Activated CD4-positive, alpha-beta T cell treated with anti-CD3 and anti-CD28 coated beads, Interleukin-2, amount 10 ng/mL, durations not matched to agents 7 days and 5 days (primary cell): Measurements from ENCODE around the gene CATSPER1. TPM values are rescaled to one million over a fixed set of nuclear protein-coding genes. Genes with fewer than 3 reads are reported as not detected.

Experiments
- CTCF ChIA-PET: fragments of 350-600 bp; sonication (Branson Sonifier 250); formaldehyde crosslinking; loops from one replicate; lab custom pipeline; 2021; ENCODE audit warnings: antibody characterized with exemption; lab: Charles Lee
- POLR2A ChIA-PET: fragments of 350-600 bp; sonication (Branson Sonifier 250); formaldehyde crosslinking; loops from one replicate; lab custom pipeline; 2021; ENCODE audit warnings: antibody characterized with exemption; lab: Charles Lee
- DNase-seq: peaks from one replicate; pipeline ENCODE4 v3.0.0-alpha.2; 2020
- H3K27ac Mint-ChIP-seq: one replicate; pipeline ENCODE4 v1.8.0; 2021; ENCODE audit warnings: mild to moderate bottlenecking, moderate library complexity, mixed read lengths
- H3K27me3 Mint-ChIP-seq: one replicate; pipeline ENCODE4 v1.8.0; 2021; ENCODE audit warnings: mixed read lengths
- H3K36me3 Mint-ChIP-seq: one replicate; pipeline ENCODE4 v1.8.0; 2021; ENCODE audit warnings: low read depth, mixed read lengths
- H3K4me1 Mint-ChIP-seq: one replicate; pipeline ENCODE4 v1.8.0; 2021; ENCODE audit warnings: mixed read lengths
- H3K4me3 Mint-ChIP-seq: one replicate; pipeline ENCODE4 v1.8.0; 2021; ENCODE audit warnings: mild to moderate bottlenecking, moderate library complexity, mixed read lengths
- H3K9me3 Mint-ChIP-seq: one replicate; pipeline ENCODE4 v1.8.0; 2021; ENCODE audit warnings: mixed read lengths
- total RNA-seq, 2 experiments: library from RNA; stranded (reverse); gene quantifications; one replicate each; pipeline ENCODE4 v1.2.3, GENCODE V29; 2021

The CATSPER1 gene
- total RNA-seq, 2 experiments from 2014 or later, result not detected

DNA sequence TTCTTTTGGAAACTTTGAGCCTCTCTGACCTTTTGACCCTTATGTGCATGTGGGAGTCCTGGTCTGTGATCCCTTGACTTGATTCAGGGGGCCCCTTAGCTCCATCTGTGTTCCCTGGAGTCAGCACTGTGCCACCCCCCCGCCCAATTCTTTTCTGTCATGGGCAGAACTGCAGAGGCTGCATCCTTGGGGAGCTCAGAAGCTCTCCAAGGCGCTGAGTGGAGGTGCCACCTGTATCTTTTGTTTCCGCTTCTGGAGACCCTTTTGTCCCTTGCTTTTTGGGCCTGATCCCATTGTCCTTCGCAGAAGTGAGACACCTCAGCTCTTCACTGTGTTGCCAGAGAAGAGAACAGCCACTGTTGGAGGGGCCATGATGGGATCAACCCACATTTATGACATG, 41.4 kb upstream of the CATSPER1 start:
- peak overlapping the region; percentile 94 for H3K27ac Mint-ChIP-seq
- POLR2A ChIA-PET, result no interaction called here

DNA sequence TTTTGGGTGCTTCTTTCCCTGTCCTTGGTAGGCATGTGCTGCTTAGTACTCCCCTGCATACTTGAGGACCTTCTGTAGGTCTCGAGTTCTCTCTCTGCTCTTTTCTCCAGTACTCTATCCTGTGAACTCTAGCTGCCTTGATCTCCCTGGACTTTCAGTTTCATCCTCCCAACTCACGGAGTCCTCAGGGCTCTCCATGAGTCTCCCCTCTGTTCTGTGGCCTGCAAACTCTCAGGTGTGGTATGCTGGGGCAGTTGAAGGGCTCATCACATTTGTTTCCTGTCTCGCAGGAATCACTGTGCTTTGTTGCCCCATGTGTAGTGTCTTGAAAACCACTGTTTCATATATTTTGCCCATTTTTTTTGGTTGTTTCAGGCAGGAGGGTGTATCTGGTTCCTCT, 40.5 kb upstream of the CATSPER1 start:
- Mint-ChIP-seq H3K27ac (peak overlapping the region; percentile 72), H3K36me3 (peaks cover 70% of the 10 kb centered on the region)

More for the DNA sequence above, 41.4 kb upstream of the CATSPER1 start:
- Mint-ChIP-seq H3K4me3 (no peak overlapping the region), H3K4me1 (peaks cover 65% of the 10 kb centered on the region), H3K9me3 (peaks cover 2% of the 10 kb centered on the region), H3K27me3 (no peaks in the 10 kb centered on the region), H3K36me3 (peaks cover 75% of the 10 kb centered on the region)
- no peak for DNase-seq
- CTCF ChIA-PET, result interaction anchor here (0.9 to 6.6 kb wide), 10 partner anchors 8 to 177 kb away, joined by 3 to 66 read pairs (median 5); partner anchors contain the start of genes CCDC85B and SF3B2

DNA sequence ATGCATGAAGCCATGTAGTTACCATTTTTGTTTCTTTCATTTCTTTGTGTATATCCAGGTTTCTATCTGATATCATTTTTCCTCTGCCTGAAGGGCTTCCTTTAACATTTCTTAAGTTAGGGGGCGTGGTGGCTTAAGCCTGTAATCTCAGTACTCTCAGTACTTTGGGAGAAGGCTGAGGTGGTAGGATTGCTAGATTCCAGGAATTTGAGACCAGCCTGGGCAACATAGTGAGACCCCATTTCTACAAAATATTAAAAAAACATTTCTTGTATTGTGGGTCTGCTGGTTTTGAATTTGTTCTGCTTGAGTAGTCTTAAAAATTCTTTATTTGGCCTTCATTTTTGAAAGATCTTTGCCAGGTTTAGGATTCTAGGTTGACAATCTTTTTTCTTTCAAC, 38.3 kb upstream of the CATSPER1 start:
- peaks cover 59% of the 10 kb centered on the region for H3K4me1 Mint-ChIP-seq
- no peak overlapping the region for H3K27ac Mint-ChIP-seq
- no peak for DNase-seq
- no peaks in the 10 kb centered on the region for H3K27me3 Mint-ChIP-seq
- no peak overlapping the region for H3K4me3 Mint-ChIP-seq
- H3K9me3 Mint-ChIP-seq, result peaks cover 2% of the 10 kb centered on the region
- POLR2A ChIA-PET, result no interaction called here
- CTCF ChIA-PET, result interaction anchor here (0.7 to 1.7 kb wide), 3 partner anchors 12 to 177 kb away, joined by 3 read pairs; partner anchors contain the start of genes CCDC85B and SF3B2
- H3K36me3 Mint-ChIP-seq, result peaks cover 82% of the 10 kb centered on the region

More for the DNA sequence above, 40.5 kb upstream of the CATSPER1 start:
- H3K4me3 Mint-ChIP-seq, result no peak overlapping the region
- H3K9me3 Mint-ChIP-seq, result peaks cover 2% of the 10 kb centered on the region
- H3K4me1 Mint-ChIP-seq, result peaks cover 56% of the 10 kb centered on the region
- DNase-seq, result no peak
- ChIA-PET CTCF (interaction anchor here (1.1 to 3.7 kb wide), 3 partner anchors 13 to 69 kb away, joined by 3 to 26 read pairs (median 3); no protein-coding TSS in a partner anchor), POLR2A (no interaction called here)
- H3K27me3 Mint-ChIP-seq, result no peaks in the 10 kb centered on the region

DNA sequence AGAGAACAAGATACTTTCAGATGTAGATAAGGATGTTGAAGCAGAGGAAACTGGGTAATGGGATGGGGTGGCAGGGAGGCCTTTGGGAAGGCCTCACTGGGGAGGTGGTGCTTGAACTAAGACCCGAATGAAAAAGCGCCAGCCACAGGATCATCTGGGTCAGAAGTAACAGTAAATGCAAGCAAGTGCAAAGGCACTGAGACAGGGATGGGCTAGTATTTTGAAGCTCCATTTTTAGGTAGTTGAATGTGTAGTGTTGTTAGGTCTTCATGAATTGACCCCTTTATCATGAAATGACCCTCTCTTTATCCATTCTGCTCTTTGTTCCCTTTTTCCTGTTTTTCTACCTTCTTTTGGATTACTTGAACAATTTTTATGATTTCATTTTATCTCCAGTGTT, 37.6 kb upstream of the CATSPER1 start:
- peaks cover 2% of the 10 kb centered on the region for H3K9me3 Mint-ChIP-seq
- H3K27ac Mint-ChIP-seq, result no peak overlapping the region

DNA sequence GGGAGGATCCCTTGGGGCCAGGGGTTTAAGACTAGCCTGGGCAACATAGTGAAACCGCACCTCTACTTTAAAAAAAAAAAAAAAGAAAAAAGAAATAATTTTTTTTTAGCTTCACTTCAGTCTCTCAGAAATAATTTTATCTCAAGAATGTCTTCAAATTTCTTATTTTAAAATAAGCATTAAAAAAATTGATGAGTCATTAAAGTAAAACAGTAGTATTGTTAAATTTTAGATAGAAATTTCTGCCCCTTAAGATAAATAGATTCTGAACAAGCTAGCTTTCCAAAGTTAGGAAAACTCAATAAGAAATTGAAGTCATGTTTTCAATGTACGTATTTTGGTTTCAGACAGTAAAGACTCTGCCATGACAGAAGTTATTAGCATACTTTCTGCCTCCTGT, 36.1 kb upstream of the CATSPER1 start:
- H3K27me3 Mint-ChIP-seq, result no peaks in the 10 kb centered on the region
- H3K36me3 Mint-ChIP-seq, result peaks cover 80% of the 10 kb centered on the region
- no peak overlapping the region for H3K27ac Mint-ChIP-seq
- peaks cover 2% of the 10 kb centered on the region for H3K9me3 Mint-ChIP-seq
- ChIA-PET CTCF (interaction anchor here (0.9 to 1.3 kb wide), 2 partner anchors 15 to 82 kb away, joined by 3 to 4 read pairs; no protein-coding TSS in a partner anchor), POLR2A (no interaction called here)
- H3K4me3 Mint-ChIP-seq, result no peak overlapping the region
- peaks cover 43% of the 10 kb centered on the region for H3K4me1 Mint-ChIP-seq
- DNase-seq, result no peak

More for the DNA sequence above, 37.6 kb upstream of the CATSPER1 start:
- Mint-ChIP-seq H3K4me3 (no peak overlapping the region), H3K4me1 (peaks cover 55% of the 10 kb centered on the region), H3K36me3 (peaks cover 84% of the 10 kb centered on the region), H3K27me3 (no peaks in the 10 kb centered on the region)
- DNase-seq, result no peak
- POLR2A ChIA-PET, result no interaction called here
- CTCF ChIA-PET, result interaction anchor here (1.0 to 1.7 kb wide), 3 partner anchors 12 to 173 kb away, joined by 3 to 4 read pairs (median 4); partner anchors contain the start of genes CCDC85B and SF3B2

DNA sequence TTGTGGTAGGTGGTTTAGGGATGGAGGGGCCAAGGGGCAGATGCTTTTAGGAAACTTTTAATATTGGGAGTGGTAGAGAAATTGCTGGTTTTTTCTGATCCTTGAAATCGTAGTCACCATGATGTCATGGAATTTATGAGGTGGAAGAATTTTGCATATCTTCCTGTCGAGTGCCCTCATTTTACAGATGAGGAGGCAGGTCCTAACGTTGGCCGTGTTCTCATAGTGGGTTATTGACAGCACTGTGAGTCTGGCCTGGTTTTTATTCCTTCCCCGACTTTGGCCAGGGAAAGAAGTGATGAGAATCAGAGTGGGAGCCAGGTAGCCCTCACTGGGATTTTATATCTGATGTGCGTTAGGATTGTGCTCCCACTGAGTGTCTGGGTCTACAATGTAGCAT, 35.0 kb upstream of the CATSPER1 start:
- Mint-ChIP-seq H3K27me3 (no peaks in the 10 kb centered on the region), H3K9me3 (peaks cover 2% of the 10 kb centered on the region), H3K4me1 (peaks cover 35% of the 10 kb centered on the region), H3K36me3 (peaks cover 80% of the 10 kb centered on the region), H3K4me3 (no peak overlapping the region), H3K27ac (peak overlapping the region; percentile 60)
- CTCF ChIA-PET, result no interaction called here
- POLR2A ChIA-PET, result no interaction called here
- no peak for DNase-seq

DNA sequence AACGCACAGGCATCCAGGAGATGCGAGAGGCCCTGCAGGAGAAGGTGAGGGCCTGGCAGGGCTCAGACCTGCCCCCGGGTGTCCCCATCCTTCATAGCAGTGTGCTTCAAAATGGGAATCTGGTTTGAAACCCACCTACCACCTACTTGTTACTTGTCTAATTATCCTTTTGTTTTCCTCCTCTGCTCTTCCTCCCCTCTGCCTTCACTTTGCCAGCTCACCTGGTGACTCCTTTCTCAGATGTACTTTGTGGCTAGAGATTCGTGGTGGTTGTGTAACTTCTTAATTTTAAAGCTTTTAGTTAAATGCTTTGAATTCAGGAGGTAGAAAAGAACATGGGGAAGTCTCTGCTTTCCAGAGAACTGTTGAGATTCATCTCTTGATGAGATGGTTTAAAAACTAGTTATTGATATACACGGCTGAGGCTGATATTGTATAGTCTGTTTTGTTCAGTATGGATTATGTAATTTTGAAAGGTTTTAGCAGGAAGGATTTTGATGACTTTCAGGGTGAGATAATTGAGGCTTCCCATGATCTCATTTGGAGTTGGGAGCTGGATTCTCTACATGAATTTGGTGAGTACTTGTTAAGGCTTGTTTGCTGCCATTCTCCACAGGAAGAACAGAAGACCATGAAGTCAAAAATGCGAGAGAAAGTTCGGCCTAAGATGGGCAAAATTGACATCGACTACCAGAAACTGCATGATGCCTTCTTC, 33.8 kb upstream of the CATSPER1 start:
- CTCF ChIA-PET, result interaction anchor here (0.6 to 3.0 kb wide), 4 partner anchors 9 to 219 kb away, joined by 3 to 22 read pairs (median 4); partner anchors contain the start of genes FIBP and PACS1
- no peak for DNase-seq
- Mint-ChIP-seq H3K27me3 (no peaks in the 10 kb centered on the region), H3K9me3 (peaks cover under 1% of the 10 kb centered on the region), H3K36me3 (peaks cover 79% of the 10 kb centered on the region), H3K4me3 (no peak overlapping the region), H3K4me1 (peaks cover 33% of the 10 kb centered on the region), H3K27ac (no peak overlapping the region)
- POLR2A ChIA-PET, result interaction anchor here (0.6 kb wide), 1 partner anchor 32 kb away, joined by 3 read pairs; no protein-coding TSS in a partner anchor

DNA sequence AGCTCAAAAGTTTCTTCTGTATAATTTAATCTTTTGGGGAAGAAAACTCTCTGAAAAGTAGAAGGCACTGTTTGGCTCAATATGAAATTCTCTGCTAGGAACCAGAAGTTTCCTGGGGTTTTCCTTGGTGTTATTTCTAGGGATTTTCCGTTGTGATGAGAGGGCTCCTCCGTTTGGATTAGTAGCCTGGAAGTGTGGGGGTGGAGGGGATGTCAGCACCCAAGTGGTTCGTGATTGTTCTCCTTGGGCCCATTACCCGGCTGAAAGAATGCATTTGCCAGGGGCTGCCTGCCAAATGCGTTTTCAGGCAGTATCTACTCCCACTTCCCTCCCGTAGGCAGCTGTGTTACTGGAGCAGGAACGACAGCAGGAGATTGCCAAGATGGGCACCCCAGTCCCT, 30.2 kb upstream of the CATSPER1 start:
- no peaks in the 10 kb centered on the region for H3K27me3 Mint-ChIP-seq

DNA sequence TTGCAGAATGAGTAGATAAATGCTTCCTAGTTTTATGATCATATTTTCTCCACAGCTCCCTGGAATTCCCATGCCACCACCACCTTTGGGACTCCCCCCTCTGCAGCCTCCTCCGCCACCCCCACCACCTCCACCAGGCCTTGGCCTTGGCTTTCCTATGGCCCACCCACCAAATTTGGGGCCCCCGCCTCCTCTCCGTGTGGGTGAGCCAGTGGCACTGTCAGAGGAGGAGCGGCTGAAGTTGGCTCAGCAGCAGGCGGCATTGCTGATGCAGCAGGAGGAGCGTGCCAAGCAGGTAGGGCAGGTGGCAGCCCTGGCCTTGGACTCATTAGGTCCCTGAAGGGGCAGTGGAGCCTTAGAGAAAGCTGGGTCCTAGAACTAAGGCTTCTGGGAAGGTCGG, 28.7 kb upstream of the CATSPER1 start:
- ChIA-PET CTCF (interaction anchor here (1.1 to 8.2 kb wide), 3 partner anchors 8 to 15 kb away, joined by 3 to 66 read pairs (median 9); partner anchors contain the start of gene PACS1), POLR2A (interaction anchor here (0.7 kb wide), 1 partner anchor 65 kb away, joined by 3 read pairs; no protein-coding TSS in a partner anchor)
- no peak for DNase-seq
- Mint-ChIP-seq H3K4me3 (peak overlapping the region; percentile 51), H3K36me3 (peaks cover 58% of the 10 kb centered on the region), H3K27me3 (no peaks in the 10 kb centered on the region), H3K4me1 (peaks cover 40% of the 10 kb centered on the region), H3K9me3 (no peaks in the 10 kb centered on the region), H3K27ac (peak overlapping the region; percentile 31)

More for the DNA sequence above, 30.2 kb upstream of the CATSPER1 start:
- H3K4me3 Mint-ChIP-seq, result no peak overlapping the region
- H3K9me3 Mint-ChIP-seq, result no peaks in the 10 kb centered on the region
- H3K27ac Mint-ChIP-seq, result no peak overlapping the region
- H3K4me1 Mint-ChIP-seq, result peaks cover 39% of the 10 kb centered on the region
- CTCF ChIA-PET, result interaction anchor here (8.2 kb wide), 1 partner anchor 14 kb away, joined by 66 read pairs; the partner anchor contains the start of gene PACS1
- DNase-seq, result no peak
- POLR2A ChIA-PET, result no interaction called here
- peaks cover 71% of the 10 kb centered on the region for H3K36me3 Mint-ChIP-seq

DNA sequence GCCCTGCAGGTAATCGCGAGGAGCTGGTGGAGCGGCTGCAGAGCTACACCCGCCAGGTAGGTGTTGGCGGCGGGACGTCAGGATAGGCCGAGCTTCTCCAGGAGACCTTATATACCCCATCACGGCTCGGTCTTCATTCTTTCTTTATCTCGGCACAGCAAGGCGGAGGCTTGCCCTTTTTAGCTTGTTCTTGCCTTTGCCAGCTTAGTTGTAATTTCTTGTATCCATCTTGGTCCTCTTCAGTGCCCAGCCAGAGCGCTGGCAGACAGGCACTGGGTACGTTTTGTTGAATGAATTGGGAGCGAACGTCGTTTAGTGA, 26.3 kb upstream of the CATSPER1 start:
- no peak for DNase-seq
- Mint-ChIP-seq H3K9me3 (no peaks in the 10 kb centered on the region), H3K27ac (peak overlapping the region; percentile 95), H3K36me3 (peaks cover 38% of the 10 kb centered on the region), H3K4me1 (peaks cover 43% of the 10 kb centered on the region), H3K4me3 (peak overlapping the region; percentile 100), H3K27me3 (peaks cover 2% of the 10 kb centered on the region)
- CTCF ChIA-PET, result interaction anchor here (0.9 to 8.2 kb wide), 8 partner anchors 11 to 341 kb away, joined by 3 to 66 read pairs (median 4); partner anchors contain the start of genes KAT5 and PACS1
- POLR2A ChIA-PET, result interaction anchor here (0.5 kb wide), 1 partner anchor 1397 kb away, joined by 4 read pairs; no protein-coding TSS in a partner anchor

DNA sequence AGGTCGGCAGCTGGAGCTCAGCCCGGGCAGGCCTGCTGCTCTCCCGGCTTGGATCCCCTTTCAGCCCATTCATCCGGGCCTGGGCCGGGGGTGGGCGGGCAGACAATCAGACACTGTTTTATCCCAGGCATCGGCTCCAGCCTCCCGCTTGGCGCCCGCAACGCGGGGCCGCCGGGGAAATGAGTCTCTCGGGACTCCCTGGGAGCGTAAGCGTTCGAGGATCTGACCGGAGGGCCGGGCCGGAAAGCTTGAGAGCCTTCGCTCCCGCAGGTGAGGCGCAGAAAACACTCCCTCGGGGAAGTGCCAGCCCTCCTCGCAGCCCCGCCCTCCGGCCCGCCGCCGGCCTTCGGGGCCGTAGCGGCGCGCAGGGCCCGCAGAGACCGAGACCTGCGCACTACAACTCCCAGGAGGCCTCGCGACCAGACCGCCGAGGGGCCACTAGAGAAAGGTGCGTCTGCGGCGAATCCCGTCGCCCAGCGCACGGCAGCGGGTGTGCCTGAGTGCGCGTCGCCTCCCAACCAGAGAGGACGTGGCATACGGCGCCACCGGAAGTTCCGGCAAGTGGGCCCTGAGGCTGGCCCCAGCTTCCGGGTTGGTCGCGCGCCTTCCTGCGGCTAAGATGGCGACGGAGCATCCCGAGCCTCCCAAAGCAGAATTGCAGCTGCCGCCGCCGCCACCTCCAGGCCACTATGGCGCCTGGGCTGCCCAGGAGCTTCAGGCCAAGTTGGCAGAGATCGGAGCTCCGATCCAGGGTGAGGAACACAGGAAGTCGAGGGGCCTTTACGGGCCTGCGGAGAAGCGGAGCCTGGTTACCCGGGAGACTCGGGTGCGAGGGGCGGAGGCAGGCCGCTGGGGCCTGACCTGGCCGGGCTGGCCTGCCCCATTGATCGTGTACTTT, 25.7 kb upstream of the CATSPER1 start, which contains the start of gene SF3B2:
SF3B2 (plus strand) TSS at position 599 of the 898 bp plus-strand sequence; CDS start at position 620, 21 bp downstream.
- Mint-ChIP-seq H3K27me3 (peaks cover 2% of the 10 kb centered on the region), H3K9me3 (no peaks in the 10 kb centered on the region), H3K4me3 (peak within 1 kb of the TSS; percentile 100), H3K36me3 (peaks cover 33% of the 10 kb centered on the region), H3K4me1 (peaks cover 40% of the 10 kb centered on the region), H3K27ac (peak within 1 kb of the TSS; percentile 95)
- DNase-seq, result peak; percentile 98
- POLR2A ChIA-PET, result interaction anchor here (0.5 to 0.6 kb wide), 2 partner anchors 144 to 1398 kb away, joined by 4 to 14 read pairs; no protein-coding TSS in a partner anchor
- CTCF ChIA-PET, result interaction anchor here (0.9 to 8.2 kb wide), 10 partner anchors 11 to 340 kb away, joined by 3 to 66 read pairs (median 4); partner anchors contain the start of genes KAT5, MUS81 and PACS1

DNA sequence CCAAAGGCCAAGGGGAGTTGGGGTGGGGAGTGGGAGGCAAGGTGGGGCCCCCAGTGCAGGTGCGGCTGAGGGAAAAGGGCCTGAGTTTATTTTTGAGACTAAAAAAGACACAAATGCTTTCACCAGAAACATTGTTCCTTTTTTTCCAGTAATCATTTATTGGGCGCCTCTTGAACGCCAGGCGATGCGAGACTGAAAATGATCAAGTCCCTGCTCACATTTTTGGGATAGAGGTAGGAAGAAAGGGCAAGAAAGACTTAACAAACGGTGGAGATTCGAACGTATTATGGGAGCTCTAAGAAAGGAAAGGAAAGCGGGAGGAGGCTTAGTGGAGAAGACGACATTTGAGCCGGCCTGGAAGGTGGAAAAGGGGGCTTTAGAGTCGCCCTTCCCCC, 25.1 kb upstream of the CATSPER1 start:
- peaks cover 2% of the 10 kb centered on the region for H3K27me3 Mint-ChIP-seq
- H3K9me3 Mint-ChIP-seq, result no peaks in the 10 kb centered on the region
- peaks cover 40% of the 10 kb centered on the region for H3K4me1 Mint-ChIP-seq
- peaks cover 28% of the 10 kb centered on the region for H3K36me3 Mint-ChIP-seq
- ChIA-PET CTCF (interaction anchor here (0.8 to 8.2 kb wide), 4 partner anchors 19 to 192 kb away, joined by 4 to 66 read pairs (median 4); partner anchors contain the start of genes MUS81 and PACS1), POLR2A (no interaction called here)
- no peak for DNase-seq
- peak overlapping the region; percentile 95 for H3K27ac Mint-ChIP-seq
- H3K4me3 Mint-ChIP-seq, result peak overlapping the region; percentile 100
